Right lobe of liver (tissue), 6 donors: ENCODE measurements around the gene CLEC16A. TPM values are rescaled to one million over a fixed set of nuclear protein-coding genes. Genes with fewer than 3 reads are reported as not detected.
A peak's percentile ranks its signal among the peaks of the same experiment; 100 is the strongest.
"Not testable (repeated sequence)": the region's sequence is repeated elsewhere in the genome, so short reads cannot be mapped to it uniquely, and the experiment has no call there.

ENCODE experiments used
- ATAC-seq, 4 donors: fragments of 200-7000 bp; cut with Tn5 transposase; one replicate each; pipeline ENCODE4 v1.9.1; 2020; ENCODE audit warnings: mild to moderate bottlenecking in 4 of 4, moderate library complexity in 4 of 4
- DNase-seq, 3 donors: peaks; one replicate each; pipeline ENCODE4 v3.0.0-alpha.2; 2020
- H3K27ac ChIP-seq, 3 donors: fragments of 200-600 bp; one replicate each; pipeline ENCODE4 v1.8.0; 2022
- H3K27me3 ChIP-seq, 2 donors: fragments of 200-600 bp; one replicate each; pipeline ENCODE4 v1.8.0; 2022
- H3K36me3 ChIP-seq, 4 donors: fragments of 200-600 bp; sonication (generic) in 1 of 4; one replicate each; pipeline versions ENCODE4 v1.5.1 to v1.8.0; 2017 to 2022; ENCODE audit warnings: control low read depth in 1 of 4
- H3K4me1 ChIP-seq, 4 donors: fragments of 200-600 bp; sonication (generic) in 1 of 4; one replicate each; pipeline versions ENCODE4 v1.5.1 to v1.8.0; 2017 to 2022; ENCODE audit warnings: control low read depth in 1 of 4
- H3K4me3 ChIP-seq, 3 donors: fragments of 200-600 bp; one replicate each; pipeline ENCODE4 v1.8.0; 2022
- H3K9me3 ChIP-seq, 4 donors: fragments of 200-600 bp; sonication (generic) in 1 of 4; one replicate each; pipeline versions ENCODE4 v1.5.1 to v1.8.0; 2017 to 2022; ENCODE audit warnings: control low read depth in 1 of 4
- POLR2A ChIP-seq: fragments of 450-650 bp; IDR thresholded peaks from one replicate; pipeline ENCODE4 v1.6.1; 2017; ENCODE audit warnings: antibody characterized with exemption, mild to moderate bottlenecking
- WGBS: methylation state at CpG from one replicate; pipeline ENCODE4 v1.1.6; 2018; ENCODE audit warnings: low coverage, low lambda C conversion rate; ENCODE audit not compliant: insufficient coverage; ENCODE audit errors: missing lambda C conversion rate; 5-methylcytosine and 5-hydroxymethylcytosine counted together
- intact Hi-C, 2 donors: fragments of 100-400 bp; cut with DNase I; formaldehyde crosslinking; loops; one replicate each; pipeline versions ENCODE4 v1.11.2 to v1.14.1; 2022
- total RNA-seq, 6 experiments: library from RNA; depleted of rRNA in 2 of 6; stranded (reverse); fragments of >200 nt in 2 of 6; fragmentation: NEBNext Ultra II Directional in 3 of 6; extraction: Animal tissue kit (Norgen Biotek cat#: 25700) in 3 of 6; gene quantifications; one replicate each; pipeline versions ENCODE4 v1.1.0 to v1.2.4, GENCODE V29; 2016 to 2023
- TF ChIP-seq, protein P1 (sequence below), 4 donors: fragments of 200-600 bp in 3 of 4; fragments of 450-650 bp in 1 of 4; IDR thresholded peaks; one replicate each; pipeline versions ENCODE4 v1.5.1 to v1.8.0; 2016 to 2022; ENCODE audit warnings: antibody characterized with exemption in 4 of 4, mild to moderate bottlenecking in 2 of 4
- donor health status: DM: no; HTN: yes; CAD: no.
- donor health status: DM: no; HTN: no; CAD: no.
- donor health status: DM: no; HTN: no; CAD: no.
- donor health status: DM: no; HTN: yes; CAD: no.
- donor health status: DM: no; HTN: yes; CAD: no.

CLEC16A gene
- total RNA-seq, 6 experiments from 2014 or later = 15.2 to 25.9 (median 19.8) TPM

- peak overlapping the region; percentile 9 to 71 (median 49) for H3K27ac ChIP-seq
- H3K27me3 ChIP-seq = no peaks in the 10 kb centered on the region
- peak overlapping the region; percentile 70 to 75 (median 73) for H3K4me3 ChIP-seq
- peak in 1 of 3 donors; percentile 47 for DNase-seq
- TF ChIP-seq, protein P1, sequence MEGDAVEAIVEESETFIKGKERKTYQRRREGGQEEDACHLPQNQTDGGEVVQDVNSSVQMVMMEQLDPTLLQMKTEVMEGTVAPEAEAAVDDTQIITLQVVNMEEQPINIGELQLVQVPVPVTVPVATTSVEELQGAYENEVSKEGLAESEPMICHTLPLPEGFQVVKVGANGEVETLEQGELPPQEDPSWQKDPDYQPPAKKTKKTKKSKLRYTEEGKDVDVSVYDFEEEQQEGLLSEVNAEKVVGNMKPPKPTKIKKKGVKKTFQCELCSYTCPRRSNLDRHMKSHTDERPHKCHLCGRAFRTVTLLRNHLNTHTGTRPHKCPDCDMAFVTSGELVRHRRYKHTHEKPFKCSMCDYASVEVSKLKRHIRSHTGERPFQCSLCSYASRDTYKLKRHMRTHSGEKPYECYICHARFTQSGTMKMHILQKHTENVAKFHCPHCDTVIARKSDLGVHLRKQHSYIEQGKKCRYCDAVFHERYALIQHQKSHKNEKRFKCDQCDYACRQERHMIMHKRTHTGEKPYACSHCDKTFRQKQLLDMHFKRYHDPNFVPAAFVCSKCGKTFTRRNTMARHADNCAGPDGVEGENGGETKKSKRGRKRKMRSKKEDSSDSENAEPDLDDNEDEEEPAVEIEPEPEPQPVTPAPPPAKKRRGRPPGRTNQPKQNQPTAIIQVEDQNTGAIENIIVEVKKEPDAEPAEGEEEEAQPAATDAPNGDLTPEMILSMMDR (IDR thresholded peaks at IDR 0.05) = no peak
- no peak for TF ChIP-seq POLR2A
- intact Hi-C loops = no loop called here
- H3K9me3 ChIP-seq = no peaks in the 10 kb centered on the region
- ATAC-seq = no peak
- 6% methylated on average over 9 of the region's 36 CpGs for WGBS
- H3K4me1 ChIP-seq = peaks cover 0 to 74% (median 24%) of the 10 kb centered on the region in 4 donors
- H3K36me3 ChIP-seq = no peaks in the 10 kb centered on the region
Observed at GRCh38 chr16:10941127-10941933, 3.0 kb upstream of the CLEC16A start.

DNA sequence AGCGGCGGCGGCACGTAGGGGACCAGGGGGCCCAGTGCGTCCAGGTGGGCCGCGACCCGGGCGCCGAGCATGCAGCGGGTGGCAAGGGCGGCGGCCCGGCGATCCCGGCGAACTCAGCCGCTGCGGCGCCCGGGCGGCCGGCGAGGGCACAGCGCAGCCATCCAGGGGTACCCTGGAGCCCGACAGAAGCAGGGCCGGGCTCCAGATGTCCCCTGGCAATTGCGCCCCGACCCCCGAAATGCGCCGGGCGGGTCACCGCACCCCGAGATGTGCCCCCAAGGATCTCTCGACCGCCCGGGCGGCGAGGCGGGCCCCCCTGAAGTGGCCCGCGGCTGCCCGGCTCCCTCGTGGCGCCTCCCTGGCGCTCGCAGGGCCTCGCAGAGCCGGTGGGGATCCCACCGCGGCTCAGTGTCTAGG, 2.4 kb upstream of the CLEC16A start:
- ATAC-seq = peak in 1 of 4 donors; percentile 3
- WGBS = no CpG with 5 or more reads among the region's 52 CpGs

GRCh38 chr16:10942352-10943063, 1.9 kb upstream of the CLEC16A start, which contains the start of gene DEXI:
Gene DEXI, minus strand, starts transcription at chr16:10942468. Its CDS starts 463 bp downstream, at chr16:10942005.
- peaks cover 0 to 62% (median 19%) of the 10 kb centered on the region in 4 donors for H3K4me1 ChIP-seq
- 9% methylated on average over 27 of the region's 55 CpGs for WGBS
- no peaks in the 10 kb centered on the region for H3K9me3 ChIP-seq
- no peaks in the 10 kb centered on the region for H3K27me3 ChIP-seq
- H3K27ac ChIP-seq = peak within 1 kb of the TSS; percentile 58 to 77 (median 71)
- peak; percentile 97 to 98 (median 97) for DNase-seq
- H3K36me3 ChIP-seq = no peaks in the 10 kb centered on the region
- peak within 1 kb of the TSS; percentile 70 to 75 (median 73) for H3K4me3 ChIP-seq
- intact Hi-C loops = no loop called here
- peak; percentile 80 for TF ChIP-seq POLR2A
- TF ChIP-seq, protein P1 (IDR thresholded peaks at IDR 0.05) = peak in 3 of 4 donors; percentile 33 to 43 (median 40)
- peak; percentile 59 to 80 (median 72) for ATAC-seq

More for the DNA sequence above, 2.4 kb upstream of the CLEC16A start:
- Histone ChIP-seq H3K4me1 (peaks cover 0 to 68% (median 21%) of the 10 kb centered on the region in 4 donors), H3K4me3 (peak overlapping the region; percentile 70 to 75 (median 73)), H3K27ac (peak overlapping the region; percentile 53 to 71 (median 58))
- H3K36me3 ChIP-seq, H3K9me3 ChIP-seq, intact Hi-C loops, H3K27me3 ChIP-seq: not testable (repeated sequence)
- peak in 1 of 3 donors; percentile 30 for DNase-seq

DNA sequence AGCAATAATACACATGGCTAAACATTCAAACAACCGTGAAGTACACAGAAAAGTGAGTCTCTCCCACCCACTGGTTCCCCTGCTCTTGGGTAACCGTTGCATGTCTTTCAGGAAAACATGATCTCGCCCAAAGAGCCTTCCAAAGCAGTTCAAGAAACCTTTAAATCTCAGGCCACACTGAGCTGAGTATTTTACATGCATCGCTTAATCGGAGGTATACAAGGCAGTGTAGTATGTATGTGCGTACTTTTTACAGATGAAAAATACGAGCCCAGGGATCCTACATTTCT, 1.4 kb upstream of the CLEC16A start:
- ATAC-seq = no peak
- Histone ChIP-seq H3K4me1 (peaks cover 0 to 57% (median 16%) of the 10 kb centered on the region in 4 donors), H3K27me3 (no peaks in the 10 kb centered on the region), H3K27ac (peak overlapping the region in 2 of 3 donors; percentile 71 to 77), H3K4me3 (peak overlapping the region in 2 of 3 donors; percentile 70 to 73), H3K36me3 (no peaks in the 10 kb centered on the region), H3K9me3 (no peaks in the 10 kb centered on the region)
- no peak for DNase-seq
- no peak for TF ChIP-seq POLR2A
- TF ChIP-seq, protein P1 (IDR thresholded peaks at IDR 0.05) = no peak
- 80% methylated on average over 7 of the region's 7 CpGs for WGBS
- intact Hi-C loops = no loop called here
